K562 (cell line): ENCODE results near the gene TMA7B. TPM values are rescaled to one million over a fixed set of nuclear protein-coding genes. Genes with fewer than 3 reads are reported as not detected.
A peak's percentile ranks its signal among the peaks of the same experiment; 100 is the strongest.

Source experiments
- BCOR ChIP-seq: fragments of 450-650 bp; IDR thresholded peaks from 2 replicates; pipeline ENCODE4 v1.6.1; 2016
- CEBPB ChIP-seq: fragments of 450-650 bp; IDR thresholded peaks from 2 replicates; pipeline ENCODE4 v1.6.1; 2016; ENCODE audit warnings: missing genetic modification characterization, missing compliant biosample characterization
- DACH1 ChIP-seq: fragments of 450-650 bp; IDR thresholded peaks from 2 replicates; pipeline ENCODE4 v1.6.1; 2018; ENCODE audit not compliant: partially characterized antibody
- EGR1 ChIP-seq: fragments of 450-650 bp; conservative IDR thresholded peaks from 2 replicates; pipeline ENCODE4 v1.6.1; 2017; ENCODE audit warnings: mild to moderate bottlenecking
- FOS ChIP-seq: IDR thresholded peaks from 3 replicates; pipeline ENCODE4 v1.6.1; 2011; ENCODE audit not compliant: insufficient read length; ENCODE audit errors: extremely low read depth
- GABPB2 ChIP-seq: fragments of 250-450 bp; sonication (Bioruptor Pico); conservative IDR thresholded peaks from 2 replicates; pipeline ENCODE4 v1.5.1; 2021; ENCODE audit warnings: mild to moderate bottlenecking
- NR1H2 ChIP-seq: sonication (generic); formaldehyde crosslinking; IDR thresholded peaks from 2 replicates; pipeline ENCODE4 v1.4.0; 2020; ENCODE audit warnings: mild to moderate bottlenecking, missing genetic modification reagents
- NR2F6 ChIP-seq: fragments of 450-650 bp; formaldehyde crosslinking; IDR thresholded peaks from 2 replicates; pipeline ENCODE4 v1.4.0; 2020; ENCODE audit warnings: mild to moderate bottlenecking
- NR3C1 ChIP-seq: sonication (generic); formaldehyde crosslinking; IDR thresholded peaks from 2 replicates; pipeline ENCODE4 v1.8.1; 2022; ENCODE audit warnings: missing genetic modification reagents
- RFX7 ChIP-seq: fragments of 250-450 bp; sonication (Bioruptor Pico); IDR thresholded peaks from 2 replicates; pipeline ENCODE4 v1.5.1; 2021; ENCODE audit warnings: mild to moderate bottlenecking
- SMAD1 ChIP-seq: fragments of 150-350 bp; IDR thresholded peaks from 2 replicates; pipeline ENCODE4 v1.6.1; 2014; ENCODE audit warnings: low read length, low read depth; ENCODE audit not compliant: partially characterized antibody
- SPI1 ChIP-seq: IDR thresholded peaks from 2 replicates; pipeline ENCODE4 v1.6.1; 2011; ENCODE audit warnings: low read depth, low read length, control low read depth, borderline replicate concordance
- ZNF324 ChIP-seq: fragments of 250-450 bp; sonication (Bioruptor Pico); IDR thresholded peaks from 2 replicates; pipeline ENCODE4 v1.4.0; 2020; ENCODE audit warnings: mild to moderate bottlenecking
- polyA plus RNA-seq, 8 experiments: library from polyadenylated mRNA; depleted of rRNA in 4 of 8; stranded (reverse) in 5 of 8; unstranded in 3 of 8; fragments of >200 nt; fragmentation: Nextera tagmentation in 2 of 8; fragmentation: Illumina TruSeq in 1 of 8; extraction: Ambion mirVana in 2 of 8; extraction: Trizol in 1 of 8; gene quantifications; 2 replicates each; pipeline versions ENCODE4 v1.2.1 to v1.2.3, GENCODE V29; 2011 to 2014; ENCODE audit warnings: inconsistent platforms in 1 of 8, missing spikeins in 1 of 8
- total RNA-seq, 7 experiments: library from RNA; depleted of rRNA in 6 of 7; stranded (reverse); fragments of >200 nt in 6 of 7; fragmentation: Illumina TruSeq in 2 of 7; extraction: Trizol in 2 of 7; gene quantifications; 2 replicates each; pipeline versions ENCODE4 v1.2.1 to v1.2.3, GENCODE V29; 2011 to 2021; ENCODE audit warnings: low replicate concordance in 1 of 7
- TF ChIP-seq, protein P1 (sequence below), 2 experiments: IDR thresholded peaks; 2 replicates each; pipeline ENCODE4 v1.6.1; 2011; ENCODE audit warnings: borderline replicate concordance in 1 of 2, control low read depth in 1 of 2, low read depth in 1 of 2, low read length in 1 of 2, mild to moderate bottlenecking in 1 of 2, mixed read lengths in 1 of 2, moderate library complexity in 1 of 2; ENCODE audit not compliant: insufficient read depth in 1 of 2, insufficient read length in 1 of 2, poor library complexity in 1 of 2, severe bottlenecking in 1 of 2; ENCODE audit errors: extremely low read depth in 1 of 2

TMA7B gene
- total and polyA plus RNA-seq, 9 of the 15 experiments (the other 6 are each of a cell fraction or from before 2014, with no cell fraction given) = 5.6 to 14.2 (median 11.8) TPM

DNA sequence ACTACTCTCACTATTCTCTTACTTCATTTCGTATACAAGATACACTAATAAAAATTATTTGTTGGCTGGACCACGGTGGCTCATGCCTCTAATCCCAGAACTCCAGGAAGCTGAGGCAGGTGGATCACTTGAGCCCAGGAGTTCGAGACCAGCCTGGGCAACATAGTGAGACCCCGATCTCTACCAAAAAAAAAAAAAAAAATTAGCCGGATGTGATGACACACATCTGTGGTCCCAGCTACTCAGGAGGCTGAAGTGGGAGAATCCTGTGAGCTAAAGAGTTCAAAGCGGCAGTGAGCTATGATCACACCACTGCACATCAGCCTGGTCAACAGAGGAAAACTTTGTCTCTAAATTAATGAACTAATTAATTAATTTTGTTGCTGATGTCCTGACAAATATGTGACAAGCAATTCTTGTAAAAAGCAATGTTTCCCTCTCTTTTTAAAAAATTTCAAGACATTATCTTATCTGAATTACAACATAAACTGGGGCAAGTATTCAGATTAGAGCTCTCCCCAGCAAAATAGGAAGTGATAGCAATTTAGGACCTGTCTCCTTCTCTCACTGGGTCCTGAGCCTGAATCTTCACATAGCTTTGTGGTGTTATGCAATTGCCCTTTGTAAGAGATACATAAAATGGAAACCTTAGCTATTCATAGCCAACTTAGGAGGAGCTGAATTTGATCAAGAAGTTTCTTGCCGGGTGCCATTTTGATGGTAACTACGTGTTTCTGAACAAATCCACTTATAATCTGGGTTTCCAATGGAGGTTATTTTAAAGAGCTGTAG lies 17.6 kb upstream of the TMA7B start (continued):
- no peak for TF ChIP-seq RFX7
- no peak for TF ChIP-seq EGR1
- TF ChIP-seq DACH1 = no peak
- peak; percentile 37; the same call in 1 of the 2 replicates for TF ChIP-seq SPI1
- 0 out of 2 replicates have a peak, but pooled peaks have one; percentile 16 for TF ChIP-seq BCOR
- TF ChIP-seq NR1H2 (CRISPR knock-in tag) = no peak
- TF ChIP-seq NR3C1 (CRISPR knock-in tag) = no peak
- TF ChIP-seq ZNF324 = no peak
- TF ChIP-seq SMAD1 = no peak
- no peak for TF ChIP-seq NR2F6 (CRISPR knock-in tag)
- no peak for TF ChIP-seq FOS
- TF ChIP-seq, protein P1, sequence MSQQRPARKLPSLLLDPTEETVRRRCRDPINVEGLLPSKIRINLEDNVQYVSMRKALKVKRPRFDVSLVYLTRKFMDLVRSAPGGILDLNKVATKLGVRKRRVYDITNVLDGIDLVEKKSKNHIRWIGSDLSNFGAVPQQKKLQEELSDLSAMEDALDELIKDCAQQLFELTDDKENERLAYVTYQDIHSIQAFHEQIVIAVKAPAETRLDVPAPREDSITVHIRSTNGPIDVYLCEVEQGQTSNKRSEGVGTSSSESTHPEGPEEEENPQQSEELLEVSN (IDR thresholded peaks at IDR 0.05; ENCODE audit: borderline replicate concordance in 1 of 2, extremely low read depth in 1 of 2, insufficient read depth in 1 of 2, insufficient read length in 1 of 2, low read depth in 1 of 2, low read length in 1 of 2, poor library complexity in 1 of 2, severe bottlenecking in 1 of 2) = no peak
- TF ChIP-seq GABPB2 (CRISPR knock-in tag) = no peak
- peak; percentile 61 for TF ChIP-seq CEBPB (tag)
